ENCODE measurements around the gene CLPTM1. TPM values are rescaled to one million over a fixed set of nuclear protein-coding genes. Genes with fewer than 3 reads are reported as not detected.

Gene CLPTM1
- total RNA-seq, 2 donors from 2014 or later: 82.7 to 94.4 TPM

DNA sequence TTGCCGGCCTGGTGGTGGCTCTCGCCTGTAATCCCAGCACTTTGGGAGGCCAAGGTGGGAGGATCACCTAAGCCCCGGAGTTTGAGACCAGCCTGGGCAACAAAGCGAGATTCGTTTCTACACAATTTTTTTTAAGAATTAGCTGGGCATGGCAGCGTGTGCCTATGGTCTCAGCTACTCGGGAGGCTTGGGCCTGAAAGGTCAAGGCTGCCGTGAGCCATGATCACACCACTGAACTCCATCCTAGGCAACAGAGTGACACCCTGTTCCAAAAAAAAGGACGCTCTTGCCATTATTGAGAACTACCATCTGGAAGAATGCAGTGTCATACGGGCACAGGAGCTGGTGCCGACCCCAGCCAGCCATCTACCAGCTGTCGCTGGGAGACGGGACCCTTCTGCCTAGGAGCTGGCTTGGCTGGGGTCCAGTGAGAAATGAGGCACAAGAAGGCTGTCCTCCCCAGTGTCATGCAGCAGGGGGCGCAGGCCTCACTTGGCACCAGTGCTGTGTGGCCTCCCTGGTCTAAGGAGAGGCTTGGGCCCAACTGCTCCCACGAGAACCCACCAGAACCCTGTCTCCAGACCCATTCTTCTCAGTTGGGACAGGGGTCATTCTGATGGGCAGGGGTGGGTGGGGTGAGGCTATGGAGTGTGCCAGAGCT lies 33.8 kb downstream of the CLPTM1 start:
- Mint-ChIP-seq H3K27me3 (ENCODE audit: insufficient read depth) (no peaks in the 10 kb centered on the region), H3K27ac (no peak overlapping the region), H3K9me3 (no peaks in the 10 kb centered on the region), H3K36me3 (ENCODE audit: low read depth) (peaks cover 57% of the 10 kb centered on the region), H3K4me1 (no peaks in the 10 kb centered on the region), H3K4me3 (no peak overlapping the region)
- H3K9me3 ChIP-seq (ENCODE audit: control insufficient read depth, low read length): no peaks in the 10 kb centered on the region
- no peak overlapping the region for H3K4me3 ChIP-seq (ENCODE audit: low read length)
- H3K27ac ChIP-seq (ENCODE audit: low read depth, low read length): no peak overlapping the region
- peak; percentile 92 for DNase-seq
- H3K9ac ChIP-seq (ENCODE audit: extremely low read depth, low read length, poor library complexity, severe bottlenecking): no peak overlapping the region
- H3K36me3 ChIP-seq (ENCODE audit: control insufficient read depth, insufficient read depth, low read length): peaks cover 36% of the 10 kb centered on the region
- H3K4me1 ChIP-seq (ENCODE audit: control insufficient read depth, insufficient read depth, low read length): no peaks in the 10 kb centered on the region
- TF ChIP-seq, protein P1, sequence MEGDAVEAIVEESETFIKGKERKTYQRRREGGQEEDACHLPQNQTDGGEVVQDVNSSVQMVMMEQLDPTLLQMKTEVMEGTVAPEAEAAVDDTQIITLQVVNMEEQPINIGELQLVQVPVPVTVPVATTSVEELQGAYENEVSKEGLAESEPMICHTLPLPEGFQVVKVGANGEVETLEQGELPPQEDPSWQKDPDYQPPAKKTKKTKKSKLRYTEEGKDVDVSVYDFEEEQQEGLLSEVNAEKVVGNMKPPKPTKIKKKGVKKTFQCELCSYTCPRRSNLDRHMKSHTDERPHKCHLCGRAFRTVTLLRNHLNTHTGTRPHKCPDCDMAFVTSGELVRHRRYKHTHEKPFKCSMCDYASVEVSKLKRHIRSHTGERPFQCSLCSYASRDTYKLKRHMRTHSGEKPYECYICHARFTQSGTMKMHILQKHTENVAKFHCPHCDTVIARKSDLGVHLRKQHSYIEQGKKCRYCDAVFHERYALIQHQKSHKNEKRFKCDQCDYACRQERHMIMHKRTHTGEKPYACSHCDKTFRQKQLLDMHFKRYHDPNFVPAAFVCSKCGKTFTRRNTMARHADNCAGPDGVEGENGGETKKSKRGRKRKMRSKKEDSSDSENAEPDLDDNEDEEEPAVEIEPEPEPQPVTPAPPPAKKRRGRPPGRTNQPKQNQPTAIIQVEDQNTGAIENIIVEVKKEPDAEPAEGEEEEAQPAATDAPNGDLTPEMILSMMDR (conservative IDR thresholded peaks at IDR 0.05): peak; percentile 82
- WGBS, 2 experiments (ENCODE audit: insufficient coverage in 1 of 2, insufficient read length in 1 of 2): 90 to 93% methylated on average over 13 to 15 of the region's 15 CpGs
- no peaks in the 10 kb centered on the region for H3K27me3 ChIP-seq (ENCODE audit: control insufficient read depth, insufficient read depth, low read length, poor library complexity, severe bottlenecking)

DNA sequence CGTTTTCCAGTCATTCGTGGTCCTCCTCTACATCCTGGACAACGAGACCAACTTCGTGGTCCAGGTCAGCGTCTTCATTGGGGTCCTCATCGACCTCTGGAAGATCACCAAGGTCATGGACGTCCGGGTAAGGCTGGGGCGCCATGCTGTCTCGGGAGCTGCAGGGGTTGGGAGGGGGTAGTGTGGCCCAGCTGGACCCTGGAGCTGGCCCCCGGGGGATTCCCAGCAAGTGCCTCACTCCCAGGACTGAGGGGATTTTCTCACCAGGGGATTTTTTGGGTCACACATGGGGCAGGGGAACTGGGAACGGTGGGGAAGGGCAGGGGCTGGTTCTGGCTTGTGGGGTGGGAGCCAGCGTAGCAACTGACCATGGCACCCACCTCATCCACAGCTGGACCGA lies 35.3 kb downstream of the CLPTM1 start:
- H3K27ac Mint-ChIP-seq: no peak overlapping the region
- H3K27me3 Mint-ChIP-seq (ENCODE audit: insufficient read depth): no peaks in the 10 kb centered on the region
- peaks cover 47% of the 10 kb centered on the region for H3K36me3 Mint-ChIP-seq (ENCODE audit: low read depth)
- 92 to 97% methylated on average over 6 to 14 of the region's 14 CpGs for WGBS, 2 experiments (ENCODE audit: insufficient coverage in 1 of 2, insufficient read length in 1 of 2)
- TF ChIP-seq, protein P1 (conservative IDR thresholded peaks at IDR 0.05): no peak
- Histone ChIP-seq H3K4me1 (ENCODE audit: control insufficient read depth, insufficient read depth, low read length) (no peaks in the 10 kb centered on the region), H3K9me3 (ENCODE audit: control insufficient read depth, low read length) (no peaks in the 10 kb centered on the region), H3K9ac (ENCODE audit: extremely low read depth, low read length, poor library complexity, severe bottlenecking) (no peak overlapping the region), H3K27me3 (ENCODE audit: control insufficient read depth, insufficient read depth, low read length, poor library complexity, severe bottlenecking) (no peaks in the 10 kb centered on the region), H3K36me3 (ENCODE audit: control insufficient read depth, insufficient read depth, low read length) (peaks cover 26% of the 10 kb centered on the region), H3K4me3 (ENCODE audit: low read length) (no peak overlapping the region), H3K27ac (ENCODE audit: low read depth, low read length) (no peak overlapping the region)
- H3K9me3 Mint-ChIP-seq: no peaks in the 10 kb centered on the region
- H3K4me3 Mint-ChIP-seq: no peak overlapping the region
- H3K4me1 Mint-ChIP-seq: no peaks in the 10 kb centered on the region
- no peak for DNase-seq

DNA sequence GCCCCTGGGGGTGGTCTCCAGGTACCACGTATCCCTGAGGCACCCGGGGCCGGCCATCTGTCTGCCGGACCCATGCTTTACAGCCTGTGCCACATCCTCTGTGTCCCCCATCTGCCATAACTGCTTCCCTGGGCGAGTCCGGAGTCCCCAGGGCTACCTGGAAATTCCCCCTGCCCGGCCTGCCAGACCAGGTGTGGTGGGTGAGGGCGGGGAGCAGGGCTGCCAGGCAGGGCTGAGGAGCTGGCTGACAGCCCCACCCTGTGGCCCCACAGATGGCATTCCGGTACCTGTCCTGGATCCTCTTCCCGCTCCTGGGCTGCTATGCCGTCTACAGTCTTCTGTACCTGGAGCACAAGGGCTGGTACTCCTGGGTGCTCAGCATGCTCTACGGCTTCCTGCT lies 35.8 kb downstream of the CLPTM1 start:
- Histone ChIP-seq H3K9ac (ENCODE audit: extremely low read depth, low read length, poor library complexity, severe bottlenecking) (no peak overlapping the region), H3K27me3 (ENCODE audit: control insufficient read depth, insufficient read depth, low read length, poor library complexity, severe bottlenecking) (no peaks in the 10 kb centered on the region), H3K4me3 (ENCODE audit: low read length) (no peak overlapping the region), H3K9me3 (ENCODE audit: control insufficient read depth, low read length) (no peaks in the 10 kb centered on the region), H3K36me3 (ENCODE audit: control insufficient read depth, insufficient read depth, low read length) (peaks cover 21% of the 10 kb centered on the region), H3K4me1 (ENCODE audit: control insufficient read depth, insufficient read depth, low read length) (no peaks in the 10 kb centered on the region), H3K27ac (ENCODE audit: low read depth, low read length) (no peak overlapping the region)
- no peak overlapping the region for H3K27ac Mint-ChIP-seq
- H3K36me3 Mint-ChIP-seq (ENCODE audit: low read depth): peaks cover 43% of the 10 kb centered on the region
- 96 to 98% methylated on average over 7 to 12 of the region's 12 CpGs for WGBS, 2 experiments (ENCODE audit: insufficient coverage in 1 of 2, insufficient read length in 1 of 2)
- H3K9me3 Mint-ChIP-seq: no peaks in the 10 kb centered on the region
- TF ChIP-seq, protein P1 (conservative IDR thresholded peaks at IDR 0.05): no peak
- no peak for DNase-seq
- no peak overlapping the region for H3K4me3 Mint-ChIP-seq
- no peaks in the 10 kb centered on the region for H3K27me3 Mint-ChIP-seq (ENCODE audit: insufficient read depth)
- H3K4me1 Mint-ChIP-seq: no peaks in the 10 kb centered on the region

Data from endodermal cell (in vitro differentiated cells).